Measurements from ENCODE around the gene MIER2.

MIER2 gene

GRCh38 chr19:291006-291521 is 53.5 kb downstream of the MIER2 start, which contains the start of gene PLPP2:
PLPP2 (minus strand) TSS chr19:291403; CDS start chr19:291336, 67 bp downstream.
- H3K27ac ChIP-seq, result peak within 1 kb of the TSS; percentile 52
- no peak for TF ChIP-seq CTCF (IDR thresholded peaks at IDR 0.05)

- peak overlapping the region; percentile 52 for H3K27ac ChIP-seq
- TF ChIP-seq ZFX (IDR thresholded peaks at IDR 0.05; ENCODE audit: borderline replicate concordance), result no peak
- no peak for TF ChIP-seq CTCF (IDR thresholded peaks at IDR 0.05)
Observed at GRCh38 chr19:290372-291005, 54.1 kb downstream of the MIER2 start.

- H3K27ac ChIP-seq, result peak overlapping the region; percentile 52
- TF ChIP-seq ZFX (IDR thresholded peaks at IDR 0.05; ENCODE audit: borderline replicate concordance) (no peak), CTCF (IDR thresholded peaks at IDR 0.05) (no peak)
Observed at GRCh38 chr19:289651-290371, 54.8 kb downstream of the MIER2 start.

- TF ChIP-seq CTCF (IDR thresholded peaks at IDR 0.05) (no peak), ZFX (IDR thresholded peaks at IDR 0.05; ENCODE audit: borderline replicate concordance) (no peak)
- H3K27ac ChIP-seq, result 0 out of 2 replicates have a peak overlapping the region, but pooled peaks have one; percentile 52
Observed at GRCh38 chr19:288911-289310, 55.7 kb downstream of the MIER2 start.

GRCh38 chr19:287381-287871 is 57.2 kb downstream of the MIER2 start:
- H3K27ac ChIP-seq, result no peak overlapping the region
- no peak for TF ChIP-seq CTCF (IDR thresholded peaks at IDR 0.05)
- no peak for TF ChIP-seq ZFX (IDR thresholded peaks at IDR 0.05; ENCODE audit: borderline replicate concordance)

- no peak overlapping the region for H3K27ac ChIP-seq
Observed at GRCh38 chr19:283395-283794, 61.2 kb downstream of the MIER2 start.

More at GRCh38 chr19:283395-283794, 61.2 kb downstream of the MIER2 start:
- no peak for TF ChIP-seq ZFX (IDR thresholded peaks at IDR 0.05; ENCODE audit: borderline replicate concordance)
- TF ChIP-seq CTCF (IDR thresholded peaks at IDR 0.05), result no peak

Data from 22Rv1 (cell line).